Stimulated activated memory B cell treated with anti-CD40 and anti-IgM and Interleukin-4, amounts not matched to agents 10 μg/mL and 1 μg/mL and 100 μg/mL, for 72 hours (primary cell): Measurements from ENCODE around the gene CAPN9.
A peak's percentile ranks its signal among the peaks of the same experiment; 100 is the strongest.
"Not testable (repeated sequence)": the region's sequence is repeated elsewhere in the genome, so short reads cannot be mapped to it uniquely, and the experiment has no call there.

Experiments used
- ATAC-seq: fragments of 150-1000 bp; cut with Tn5 transposase; 2 replicates; pipeline ENCODE4 v1.10.0; 2021
- H3K27ac Mint-ChIP-seq: one replicate; pipeline ENCODE4 v1.8.0; 2022; ENCODE audit warnings: mild to moderate bottlenecking, mixed read lengths
- H3K27me3 Mint-ChIP-seq: one replicate; pipeline ENCODE4 v1.8.0; 2022; ENCODE audit warnings: mixed read lengths
- H3K36me3 Mint-ChIP-seq: one replicate; pipeline ENCODE4 v1.8.0; 2022; ENCODE audit warnings: mixed read lengths
- H3K4me1 Mint-ChIP-seq: one replicate; pipeline ENCODE4 v1.8.0; 2022; ENCODE audit warnings: mixed read lengths
- H3K4me3 Mint-ChIP-seq: one replicate; pipeline ENCODE4 v1.8.0; 2022; ENCODE audit warnings: mild to moderate bottlenecking, moderate library complexity, mixed read lengths
- H3K9me3 Mint-ChIP-seq: one replicate; pipeline ENCODE4 v1.8.0; 2022; ENCODE audit warnings: mixed read lengths

The CAPN9 gene

GRCh38 chr1:230707732-230708630 is 39.2 kb upstream of the CAPN9 start:
- Mint-ChIP-seq H3K4me3 (no peak overlapping the region), H3K27ac (no peak overlapping the region), H3K4me1 (no peaks in the 10 kb centered on the region), H3K36me3 (no peaks in the 10 kb centered on the region), H3K27me3 (peaks cover 25% of the 10 kb centered on the region), H3K9me3 (peaks cover 2% of the 10 kb centered on the region)
- ATAC-seq, result peak; percentile 28

DNA sequence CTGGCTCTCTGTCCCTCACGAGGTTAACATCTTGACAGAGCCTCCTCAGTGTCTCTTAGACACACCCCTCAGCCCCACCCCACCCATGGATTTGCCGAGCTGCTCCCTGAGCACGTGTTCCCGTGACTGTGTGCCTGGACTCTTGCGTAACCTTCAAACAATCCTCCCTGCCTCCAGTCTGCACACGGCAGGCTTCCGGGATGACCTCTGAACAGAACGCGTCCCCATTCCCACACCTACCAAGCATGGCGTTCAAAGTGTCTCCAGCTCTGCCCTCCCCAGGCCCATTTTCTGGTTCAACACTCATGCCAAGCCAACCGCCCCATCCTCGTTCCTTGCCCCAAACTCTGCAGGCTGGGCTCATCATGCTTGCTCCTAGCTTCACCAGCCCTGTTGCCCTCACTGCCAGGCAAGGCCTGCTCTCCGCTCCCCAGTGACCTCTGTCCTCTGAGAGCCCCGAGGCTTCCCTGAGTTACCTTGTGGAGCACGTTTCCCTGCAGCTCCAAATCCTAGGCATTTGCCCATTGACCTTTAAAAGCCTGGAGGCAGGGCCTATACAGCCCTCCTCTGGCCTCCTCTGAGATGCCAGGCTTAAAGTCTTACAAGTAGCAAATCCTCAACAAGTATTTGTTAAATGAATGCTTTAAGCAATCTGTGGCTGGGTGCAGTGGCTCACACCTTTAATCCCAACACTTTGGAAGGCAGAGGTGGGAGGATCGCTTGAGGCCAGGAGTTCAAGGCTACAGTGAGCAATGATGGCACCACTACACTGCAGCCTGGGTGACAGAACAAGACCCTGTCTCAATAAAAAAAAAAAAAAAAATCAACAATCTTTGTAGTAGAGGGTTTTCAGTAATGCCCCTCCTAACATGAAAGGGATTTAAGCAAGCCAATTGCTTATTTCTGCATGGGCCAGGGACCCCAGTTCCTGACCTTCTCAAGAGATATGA is 38.3 kb upstream of the CAPN9 start:
- Mint-ChIP-seq H3K27ac (no peak overlapping the region), H3K27me3 (peaks cover 34% of the 10 kb centered on the region), H3K4me3 (no peak overlapping the region), H3K9me3 (peaks cover 2% of the 10 kb centered on the region), H3K4me1 (no peaks in the 10 kb centered on the region), H3K36me3 (no peaks in the 10 kb centered on the region)
- no peak for ATAC-seq

- Mint-ChIP-seq H3K4me3 (no peak overlapping the region), H3K4me1 (no peaks in the 10 kb centered on the region), H3K36me3 (no peaks in the 10 kb centered on the region), H3K27me3 (peaks cover 44% of the 10 kb centered on the region), H3K27ac (no peak overlapping the region), H3K9me3 (peaks cover 1% of the 10 kb centered on the region)
- ATAC-seq, result no peak
These were observed 37.3 kb upstream of the CAPN9 start for GRCh38 chr1:230709619-230710542.

- ATAC-seq, result no peak
- H3K9me3 Mint-ChIP-seq, result no peaks in the 10 kb centered on the region
- H3K27me3 Mint-ChIP-seq, result peaks cover 44% of the 10 kb centered on the region
- no peaks in the 10 kb centered on the region for H3K36me3 Mint-ChIP-seq
- H3K4me3 Mint-ChIP-seq, result no peak overlapping the region
- no peaks in the 10 kb centered on the region for H3K4me1 Mint-ChIP-seq
- no peak overlapping the region for H3K27ac Mint-ChIP-seq
These were observed 36.7 kb upstream of the CAPN9 start for GRCh38 chr1:230710543-230710904.

DNA sequence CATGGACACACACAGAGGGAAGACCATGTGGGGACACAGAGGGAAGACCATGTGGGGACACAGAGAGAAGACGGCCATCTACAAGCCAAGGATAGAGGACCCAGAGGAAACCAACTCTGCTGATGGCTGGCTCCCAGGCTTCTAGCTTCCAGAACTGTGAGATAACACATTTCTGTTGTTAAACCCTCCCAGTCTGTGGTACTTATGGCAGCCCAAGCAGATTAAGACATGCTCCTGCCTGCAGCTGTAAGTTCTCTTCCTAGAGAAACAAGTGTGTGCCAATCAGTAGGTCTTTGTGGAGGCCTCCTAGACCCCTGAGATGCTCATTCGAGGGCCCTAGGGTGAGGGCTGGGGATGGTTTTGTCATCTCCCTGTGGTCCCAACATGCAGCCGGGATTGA is 35.9 kb upstream of the CAPN9 start:
- Mint-ChIP-seq H3K4me1 (no peaks in the 10 kb centered on the region), H3K9me3 (no peaks in the 10 kb centered on the region), H3K36me3 (no peaks in the 10 kb centered on the region), H3K27me3 (peaks cover 44% of the 10 kb centered on the region), H3K4me3 (no peak overlapping the region), H3K27ac (no peak overlapping the region)
- no peak for ATAC-seq

DNA sequence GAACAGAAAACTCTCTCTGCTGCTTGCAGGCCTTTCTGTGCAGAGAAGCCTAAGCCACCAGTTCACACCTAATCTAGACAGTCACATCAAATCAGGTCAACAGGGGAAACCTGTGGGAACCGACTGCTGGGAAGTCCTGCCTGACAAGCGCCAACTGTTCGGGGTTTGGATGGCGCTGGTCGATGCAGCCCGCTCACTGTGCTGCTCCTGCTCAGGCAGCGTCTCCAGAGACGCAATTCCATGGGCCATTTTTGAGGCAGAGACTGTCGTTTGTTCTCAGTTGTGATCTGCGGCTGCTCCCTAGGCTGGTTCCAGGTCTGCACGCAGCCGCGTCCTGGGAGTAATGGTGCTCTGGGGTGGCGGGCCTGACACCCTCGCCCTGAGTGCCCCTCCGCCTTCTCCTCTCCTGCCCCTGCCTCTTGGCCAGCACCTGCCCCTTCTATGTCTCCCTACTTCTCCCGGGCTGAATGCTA is 34.7 kb upstream of the CAPN9 start:
- no peaks in the 10 kb centered on the region for H3K36me3 Mint-ChIP-seq
- peaks cover 5% of the 10 kb centered on the region for H3K9me3 Mint-ChIP-seq
- ATAC-seq, result no peak
- peaks cover 42% of the 10 kb centered on the region for H3K27me3 Mint-ChIP-seq
- no peak overlapping the region for H3K27ac Mint-ChIP-seq
- no peak overlapping the region for H3K4me3 Mint-ChIP-seq
- H3K4me1 Mint-ChIP-seq, result no peaks in the 10 kb centered on the region

- no peaks in the 10 kb centered on the region for H3K36me3 Mint-ChIP-seq
- no peaks in the 10 kb centered on the region for H3K4me1 Mint-ChIP-seq
- H3K27ac Mint-ChIP-seq, result no peak overlapping the region
- no peak for ATAC-seq
- peaks cover 35% of the 10 kb centered on the region for H3K27me3 Mint-ChIP-seq
- no peak overlapping the region for H3K4me3 Mint-ChIP-seq
- peaks cover 5% of the 10 kb centered on the region for H3K9me3 Mint-ChIP-seq
These were observed 34.0 kb upstream of the CAPN9 start for GRCh38 chr1:230713138-230713537.

GRCh38 chr1:230713547-230713914 is 33.7 kb upstream of the CAPN9 start:
- no peaks in the 10 kb centered on the region for H3K36me3 Mint-ChIP-seq
- no peaks in the 10 kb centered on the region for H3K4me1 Mint-ChIP-seq
- H3K9me3 Mint-ChIP-seq, result peaks cover 5% of the 10 kb centered on the region
- peaks cover 31% of the 10 kb centered on the region for H3K27me3 Mint-ChIP-seq
- H3K4me3 Mint-ChIP-seq, result no peak overlapping the region
- no peak for ATAC-seq
- no peak overlapping the region for H3K27ac Mint-ChIP-seq

DNA sequence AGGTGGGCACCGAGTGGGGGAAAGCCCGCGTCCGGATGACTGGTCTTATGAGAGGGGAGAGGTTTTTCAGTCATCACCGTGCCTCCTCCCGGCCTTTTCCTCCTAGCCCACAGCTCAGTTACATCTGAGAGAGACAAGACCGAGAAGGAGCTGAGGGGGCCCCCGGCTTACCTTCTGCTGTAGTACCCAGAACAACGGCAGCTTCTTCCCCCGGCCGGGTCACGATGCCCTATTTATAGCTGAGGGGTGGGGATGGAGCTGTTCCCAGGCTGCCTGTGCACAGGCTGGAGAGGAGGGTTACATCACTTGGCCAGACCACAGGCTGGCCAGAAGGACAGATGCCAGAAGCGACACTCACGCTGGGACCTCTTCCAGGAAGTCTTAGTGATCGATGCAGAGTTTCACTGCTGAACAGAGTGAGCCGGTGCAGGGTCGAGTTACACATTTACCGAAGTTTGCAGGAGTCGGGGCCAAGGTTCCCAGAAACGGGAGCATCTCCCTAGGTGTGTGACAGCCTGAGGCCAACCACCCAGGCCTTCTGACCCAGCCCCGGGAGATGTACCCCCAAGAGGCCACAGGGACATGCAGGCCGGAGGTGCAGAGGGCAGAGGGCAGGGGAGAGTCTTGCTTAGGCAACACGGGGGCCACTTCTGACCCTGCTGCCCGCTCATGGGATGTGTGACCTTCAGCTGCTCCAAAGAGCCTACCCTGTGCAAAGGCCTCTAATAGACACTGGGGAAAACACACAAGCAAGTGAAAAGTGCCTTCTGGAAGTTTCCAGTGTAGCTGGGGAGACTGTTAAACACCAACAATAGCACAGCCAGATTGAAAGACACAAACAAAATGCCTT is 33.0 kb upstream of the CAPN9 start, which contains the start of gene AGT:
Gene AGT, minus strand, starts transcription at position 208 of the 850 bp plus-strand sequence. CDS start 3,299 bp downstream, outside the sequence.
- Mint-ChIP-seq H3K4me3 (no peak within 1 kb of the TSS), H3K27ac (no peak within 1 kb of the TSS), H3K27me3 (peaks cover 25% of the 10 kb centered on the region), H3K36me3 (no peaks in the 10 kb centered on the region), H3K4me1 (no peaks in the 10 kb centered on the region), H3K9me3 (peaks cover 5% of the 10 kb centered on the region)
- no peak for ATAC-seq

- Mint-ChIP-seq H3K4me1 (no peaks in the 10 kb centered on the region), H3K9me3 (peaks cover 5% of the 10 kb centered on the region), H3K4me3 (no peak overlapping the region), H3K36me3 (no peaks in the 10 kb centered on the region), H3K27ac (no peak overlapping the region), H3K27me3 (peaks cover 23% of the 10 kb centered on the region)
- ATAC-seq, result no peak
These were observed 31.7 kb upstream of the CAPN9 start for GRCh38 chr1:230715510-230715909.

- ATAC-seq, H3K9me3 Mint-ChIP-seq, H3K27ac Mint-ChIP-seq, H3K4me3 Mint-ChIP-seq, H3K4me1 Mint-ChIP-seq, H3K36me3 Mint-ChIP-seq: not testable (repeated sequence)
- peaks cover 23% of the 10 kb centered on the region for H3K27me3 Mint-ChIP-seq
These were observed 30.7 kb upstream of the CAPN9 start for GRCh38 chr1:230716453-230716852.

- Mint-ChIP-seq H3K4me3 (no peak overlapping the region), H3K27ac (no peak overlapping the region), H3K36me3 (no peaks in the 10 kb centered on the region), H3K4me1 (no peaks in the 10 kb centered on the region), H3K9me3 (peaks cover 5% of the 10 kb centered on the region), H3K27me3 (peaks cover 23% of the 10 kb centered on the region)
- no peak for ATAC-seq
These were observed 29.9 kb upstream of the CAPN9 start for GRCh38 chr1:230717251-230717650.

- not testable (repeated sequence) for H3K4me3 Mint-ChIP-seq, H3K36me3 Mint-ChIP-seq, ATAC-seq, H3K4me1 Mint-ChIP-seq, H3K27ac Mint-ChIP-seq, H3K27me3 Mint-ChIP-seq, H3K9me3 Mint-ChIP-seq
These were observed 25.2 kb upstream of the CAPN9 start for GRCh38 chr1:230721849-230722522.
